ENCODE results near the gene DTHD1. TPM values are rescaled to one million over a fixed set of nuclear protein-coding genes. Genes with fewer than 3 reads are reported as not detected.
A peak's percentile ranks its signal among the peaks of the same experiment; 100 is the strongest.

The DTHD1 gene
- total RNA-seq, 4 donors from 2014 or later = 0.68 to 1.3 TPM; not detected in 2

- Histone ChIP-seq H3K36me3 (no peaks in the 10 kb centered on the region), H3K4me3 (peak overlapping the region; percentile 69 to 99 (median 82)), H3K27me3 (no peaks in the 10 kb centered on the region), H3K4me1 (peaks cover 0 to 22% (median 6%) of the 10 kb centered on the region in 4 donors), H3K9me3 (no peaks in the 10 kb centered on the region), H3K27ac (peak overlapping the region; percentile 88 to 98 (median 94))
- WGBS, 2 donors (ENCODE audit: low coverage in 1 of 2) = 4 to 9% methylated on average over 8 to 23 of the region's 38 CpGs
- TF ChIP-seq CTCF (IDR thresholded peaks at IDR 0.05) (no peak), POLR2AphosphoS5 (IDR thresholded peaks at IDR 0.05) (peak in 1 of 3 donors; percentile 25), POLR2A (IDR thresholded peaks at IDR 0.05) (peak; percentile 39)
- in situ Hi-C loops (cut with MboI; ENCODE audit: low pct_ligation_motif_present in 1 of 4, low pct_unique_long_range_greater_than_20kb in 1 of 4, low sequenced_read_pairs in 3 of 4) = no loop called here
- peak; percentile 55 for DNase-seq
- intact Hi-C loops (cut with DNase I; ENCODE audit: low total_unique reads) = no loop called here
Observed at GRCh38 chr4:36243355-36244256, 37.8 kb upstream of the DTHD1 start.

GRCh38 chr4:36244257-36245082 lies 36.9 kb upstream of the DTHD1 start, which contains the start of gene ARAP2:
TSS of gene ARAP2 (minus strand) at chr4:36244514. CDS start at chr4:36229486, 15,028 bp downstream.
- intact Hi-C loops (cut with DNase I; ENCODE audit: low total_unique reads) (no loop called here), in situ Hi-C loops (cut with MboI; ENCODE audit: low pct_ligation_motif_present in 1 of 4, low pct_unique_long_range_greater_than_20kb in 1 of 4, low sequenced_read_pairs in 3 of 4) (no loop called here)
- H3K36me3 ChIP-seq = no peaks in the 10 kb centered on the region
- peak; percentile 27 for TF ChIP-seq POLR2A (IDR thresholded peaks at IDR 0.05)
- TF ChIP-seq POLR2AphosphoS5 (IDR thresholded peaks at IDR 0.05) = peak in 1 of 3 donors; percentile 47
- no peak for TF ChIP-seq EP300 (IDR thresholded peaks at IDR 0.05; ENCODE audit: low read depth)
- peak in 1 of 5 experiments; percentile 4 for TF ChIP-seq CTCF (IDR thresholded peaks at IDR 0.05)
- peak within 1 kb of the TSS; percentile 88 to 98 (median 94) for H3K27ac ChIP-seq
- H3K9me3 ChIP-seq = no peaks in the 10 kb centered on the region
- H3K27me3 ChIP-seq = no peaks in the 10 kb centered on the region
- H3K4me3 ChIP-seq = peak within 1 kb of the TSS; percentile 69 to 99 (median 82)
- peaks cover 0 to 22% (median 6%) of the 10 kb centered on the region in 4 donors for H3K4me1 ChIP-seq
- DNase-seq = peak; percentile 67
- 3 to 19% methylated on average over 7 to 50 of the region's 81 CpGs for WGBS, 2 donors (ENCODE audit: low coverage in 1 of 2)

GRCh38 chr4:36249610-36250009 lies 31.8 kb upstream of the DTHD1 start:
- intact Hi-C loops (cut with DNase I; ENCODE audit: low total_unique reads) = no loop called here
- no peaks in the 10 kb centered on the region for H3K27me3 ChIP-seq
- H3K36me3 ChIP-seq = no peaks in the 10 kb centered on the region
- no peak overlapping the region for H3K27ac ChIP-seq
- 66 to 78% methylated on average over 1 of the region's 1 CpG for WGBS, 2 donors (ENCODE audit: low coverage in 1 of 2)
- no peaks in the 10 kb centered on the region for H3K4me1 ChIP-seq
- H3K4me3 ChIP-seq = no peak overlapping the region
- TF ChIP-seq POLR2A (IDR thresholded peaks at IDR 0.05) (no peak), CTCF (IDR thresholded peaks at IDR 0.05) (no peak), EP300 (IDR thresholded peaks at IDR 0.05; ENCODE audit: low read depth) (no peak)
- H3K9me3 ChIP-seq = no peaks in the 10 kb centered on the region
- in situ Hi-C loops (cut with MboI; ENCODE audit: low pct_ligation_motif_present in 1 of 4, low pct_unique_long_range_greater_than_20kb in 1 of 4, low sequenced_read_pairs in 3 of 4) = no loop called here
- DNase-seq = no peak

GRCh38 chr4:36251983-36252382 lies 29.4 kb upstream of the DTHD1 start:
- no peak for DNase-seq
- Histone ChIP-seq H3K27ac (no peak overlapping the region), H3K9me3 (no peaks in the 10 kb centered on the region), H3K4me1 (no peaks in the 10 kb centered on the region), H3K27me3 (no peaks in the 10 kb centered on the region), H3K4me3 (no peak overlapping the region), H3K36me3 (no peaks in the 10 kb centered on the region)
- intact Hi-C loops (cut with DNase I; ENCODE audit: low total_unique reads) (no loop called here), in situ Hi-C loops (cut with MboI; ENCODE audit: low pct_ligation_motif_present in 1 of 4, low pct_unique_long_range_greater_than_20kb in 1 of 4, low sequenced_read_pairs in 3 of 4) (no loop called here)
- TF ChIP-seq EP300 (IDR thresholded peaks at IDR 0.05; ENCODE audit: low read depth) (no peak), POLR2AphosphoS5 (IDR thresholded peaks at IDR 0.05) (no peak)
- WGBS, 2 donors (ENCODE audit: low coverage in 1 of 2) = 65 to 84% methylated on average over 2 of the region's 2 CpGs
